NT2/D1 (cell line): ENCODE measurements around the gene BCKDK.

Source experiments
- YY1 ChIP-seq: IDR thresholded peaks from 2 replicates; pipeline ENCODE4 v1.6.1; 2011; ENCODE audit not compliant: insufficient read length, insufficient read depth
- ZNF274 ChIP-seq: IDR thresholded peaks from 2 replicates; pipeline ENCODE4 v1.6.1; 2011; ENCODE audit warnings: mild to moderate bottlenecking, low read depth, low read length

DNA sequence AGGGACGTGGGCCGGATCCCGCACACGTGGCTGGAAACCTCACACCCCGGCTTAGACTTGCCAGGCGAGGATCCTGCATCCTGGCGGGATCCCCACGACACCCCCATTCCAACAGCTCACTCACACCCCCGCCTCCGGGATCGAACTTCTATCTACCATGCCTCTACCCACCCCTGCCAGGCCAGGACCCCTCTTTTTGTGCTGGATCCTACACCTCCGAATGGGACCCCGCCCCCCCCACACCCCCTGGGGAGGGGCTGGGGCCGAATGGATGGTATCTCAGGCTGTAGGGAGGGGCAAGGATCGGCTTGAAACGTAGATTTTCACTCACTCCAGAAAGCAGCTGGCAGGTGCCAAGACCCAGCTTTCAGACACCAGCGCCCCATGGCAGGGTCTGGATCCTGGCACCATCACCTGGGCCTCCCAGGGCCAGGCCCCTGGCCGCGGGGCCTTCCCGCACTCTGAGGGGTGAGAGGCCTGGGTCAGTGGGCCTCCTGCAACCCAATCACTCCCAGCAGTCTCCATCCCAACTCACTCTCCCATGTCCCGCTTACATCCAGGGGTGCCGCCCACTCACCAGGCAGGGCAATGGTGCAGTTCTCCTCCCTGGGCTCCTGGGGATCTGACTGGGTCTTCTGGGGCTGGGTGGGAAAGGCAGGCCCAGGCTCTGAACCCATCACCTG is 35.0 kb downstream of the BCKDK start:
- TF ChIP-seq YY1 (no peak), ZNF274 (no peak)
